Inferior parietal cortex (tissue), 1 donor: ENCODE data around the gene EFHD1.
A peak's percentile ranks its signal among the peaks of the same experiment; 100 is the strongest.
"Not testable (repeated sequence)": the region's sequence is repeated elsewhere in the genome, so short reads cannot be mapped to it uniquely, and the experiment has no call there.

Experiments
- DNase-seq: peaks from one replicate; pipeline ENCODE4 v3.0.0-alpha.2; 2016; ENCODE audit errors: extremely low spot score

Gene EFHD1

DNA sequence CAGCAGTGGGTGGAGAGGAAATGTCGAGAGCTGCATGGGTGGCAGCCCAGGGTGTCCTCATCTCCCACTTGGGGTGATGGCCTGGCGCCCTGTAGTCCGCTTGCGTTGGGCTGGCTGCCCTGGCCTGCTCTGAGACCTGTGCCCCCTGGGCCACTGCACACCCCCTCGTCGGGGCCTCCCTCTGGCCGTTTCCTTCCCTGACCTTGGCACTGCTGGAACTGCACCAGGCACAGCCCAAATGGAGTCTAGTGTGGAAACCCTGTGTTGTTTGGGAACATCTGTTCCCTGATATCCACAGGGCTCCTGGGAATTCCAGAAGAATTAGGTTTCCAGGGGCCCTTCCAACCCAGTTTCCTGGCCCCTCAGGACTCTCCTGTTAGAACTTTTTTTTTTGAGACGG lies 13.9 kb downstream of the EFHD1 start:
- DNase-seq, result no peak

GRCh38 chr2:232649033-232649432 lies 15.6 kb downstream of the EFHD1 start:
- DNase-seq, result no peak

GRCh38 chr2:232652505-232652851 lies 19.1 kb downstream of the EFHD1 start:
- DNase-seq, result no peak

- no peak for DNase-seq
Measured at GRCh38 chr2:232653441-232653840, 20.0 kb downstream of the EFHD1 start.

DNA sequence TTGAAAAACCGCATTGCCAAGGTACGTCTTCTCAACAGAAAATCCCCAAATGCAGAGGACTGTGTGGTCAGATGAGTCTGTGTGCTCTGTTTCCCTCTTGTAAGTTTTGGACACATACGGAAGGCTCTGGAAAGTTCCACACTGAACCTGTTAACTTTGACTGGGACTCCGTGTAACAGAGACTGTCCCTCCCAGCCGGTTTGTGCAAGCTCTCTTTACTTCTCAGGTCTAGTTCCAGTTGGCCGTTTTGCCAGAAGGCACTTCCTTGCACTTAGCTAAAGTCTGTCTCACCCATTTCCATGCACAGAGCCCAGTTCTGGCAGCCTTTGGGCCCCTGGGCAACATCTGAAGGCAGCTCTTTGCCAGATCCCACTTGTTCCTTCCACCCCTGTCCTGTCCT lies 22.0 kb downstream of the EFHD1 start:
- DNase-seq, result no peak

- DNase-seq, result no peak
Measured at GRCh38 chr2:232658217-232658785, 24.9 kb downstream of the EFHD1 start.

GRCh38 chr2:232659359-232659758 lies 26.0 kb downstream of the EFHD1 start:
- DNase-seq, result no peak

DNA sequence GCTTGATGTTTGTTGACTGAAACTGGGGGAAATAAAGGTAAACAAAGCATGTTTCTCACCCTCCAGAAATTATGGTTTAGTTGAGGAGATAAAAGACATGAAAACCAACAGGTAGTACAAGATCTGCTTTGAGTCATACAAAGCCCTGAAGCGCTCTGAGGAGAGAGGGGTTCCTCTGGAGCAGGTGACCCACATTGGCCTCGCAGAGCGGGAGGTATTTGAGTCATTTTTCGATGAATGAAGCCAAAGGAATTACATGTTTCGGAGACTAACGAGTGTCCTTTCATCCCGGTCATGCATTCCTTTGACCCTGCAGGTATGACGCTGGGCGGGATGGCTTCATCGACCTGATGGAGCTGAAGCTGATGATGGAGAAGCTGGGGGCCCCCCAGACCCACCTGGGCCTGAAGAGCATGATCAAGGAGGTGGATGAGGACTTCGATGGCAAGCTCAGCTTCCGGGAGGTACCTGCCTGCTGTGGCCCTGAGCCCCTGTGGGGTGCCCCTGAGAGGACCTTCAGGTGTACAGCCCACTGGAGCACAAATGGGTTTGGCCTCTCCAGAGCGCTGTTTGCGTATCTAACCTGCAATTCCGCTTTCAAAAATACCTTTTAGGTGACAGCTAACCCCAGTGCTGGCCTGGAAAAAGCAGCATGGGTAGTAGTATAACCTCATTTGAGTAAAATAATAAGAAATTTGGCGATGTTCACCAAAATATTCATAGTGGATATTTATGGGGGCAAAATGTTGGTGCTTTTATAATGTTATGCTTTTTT lies 29.3 kb downstream of the EFHD1 start:
- DNase-seq, result no peak

DNA sequence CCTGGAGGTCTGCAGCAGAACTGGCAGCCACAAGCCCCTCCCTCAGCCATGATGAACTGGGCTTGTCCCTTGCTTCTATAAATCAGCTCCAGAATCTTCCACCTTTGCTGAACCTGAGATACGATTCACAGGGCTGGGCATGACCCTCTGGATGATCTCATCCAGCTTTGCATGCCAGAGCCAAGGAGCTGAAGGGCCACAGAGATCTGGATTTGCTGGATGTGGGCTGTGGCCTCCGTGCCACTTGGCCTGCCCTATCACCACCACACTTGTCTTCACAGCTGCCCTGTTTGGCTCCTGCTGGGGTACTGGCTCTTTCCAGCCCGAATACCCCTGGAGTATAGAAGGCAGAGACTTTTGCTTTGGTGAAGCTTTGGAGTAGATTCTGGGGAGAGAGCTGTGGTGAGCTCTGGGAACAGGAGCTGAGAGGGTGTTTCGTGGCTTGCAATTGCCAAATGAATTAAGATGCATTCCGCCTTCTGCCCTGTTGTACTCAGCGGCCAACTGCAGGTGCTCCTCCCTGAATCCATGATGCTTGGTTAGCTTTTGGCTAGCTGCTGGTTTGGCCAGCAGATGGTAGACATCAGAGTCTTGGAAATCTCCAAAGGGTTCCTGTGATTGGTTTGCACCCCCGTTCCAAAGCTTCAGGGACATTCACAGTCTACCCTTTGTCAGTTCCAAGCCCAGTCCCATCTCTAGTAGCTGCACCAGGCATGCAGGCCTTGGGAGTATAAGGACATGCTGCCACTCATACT lies 32.8 kb downstream of the EFHD1 start:
- DNase-seq, result no peak

- DNase-seq, result peak; percentile 87
Measured at GRCh38 chr2:232667989-232668583, 34.7 kb downstream of the EFHD1 start.

- peak; percentile 52 for DNase-seq
Measured at GRCh38 chr2:232668805-232669444, 35.5 kb downstream of the EFHD1 start.

GRCh38 chr2:232672588-232672987 lies 39.2 kb downstream of the EFHD1 start:
- DNase-seq, result no peak

DNA sequence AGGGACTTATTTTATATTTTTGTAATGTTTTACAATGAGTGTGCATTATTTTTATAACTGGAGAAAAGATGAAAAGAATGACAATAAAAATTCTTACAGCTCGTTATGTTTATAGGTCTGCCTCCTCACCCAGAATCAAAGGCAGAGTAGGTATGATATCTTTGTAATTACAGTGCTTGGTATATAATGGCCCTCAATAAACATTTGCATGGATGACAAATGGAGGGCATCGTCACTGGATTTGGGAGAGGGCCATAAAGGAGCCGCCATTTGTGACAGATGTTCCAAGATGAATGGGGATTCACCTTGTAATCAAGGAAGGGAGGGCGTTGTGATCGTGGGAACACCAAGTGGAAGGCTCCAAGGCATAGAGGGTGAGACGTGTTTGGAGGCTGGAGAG lies 41.1 kb downstream of the EFHD1 start:
- DNase-seq, result no peak

- no peak for DNase-seq
Measured at GRCh38 chr2:232675381-232675780, 42.0 kb downstream of the EFHD1 start.

DNA sequence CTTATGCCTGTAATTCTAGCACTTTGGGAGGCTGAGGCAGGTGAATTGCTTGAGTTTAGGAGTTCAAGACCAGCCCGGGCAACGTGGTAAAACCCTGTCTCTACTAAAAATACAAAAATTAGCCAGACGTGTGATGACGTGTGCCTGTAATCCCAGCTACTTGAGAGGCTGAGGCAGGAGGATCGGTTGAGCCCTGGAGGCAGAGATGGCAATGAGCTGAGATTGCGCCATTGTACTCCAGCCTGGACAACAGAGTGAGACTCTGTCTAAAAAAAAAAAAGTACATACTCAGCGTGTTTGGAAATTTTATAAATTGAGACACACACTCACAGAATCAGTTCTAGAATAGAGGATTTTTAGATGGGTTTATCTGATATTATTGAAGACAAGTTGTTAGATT lies 46.6 kb downstream of the EFHD1 start:
- no peak for DNase-seq

GRCh38 chr2:232681527-232681926 lies 48.1 kb downstream of the EFHD1 start:
- no peak for DNase-seq

DNA sequence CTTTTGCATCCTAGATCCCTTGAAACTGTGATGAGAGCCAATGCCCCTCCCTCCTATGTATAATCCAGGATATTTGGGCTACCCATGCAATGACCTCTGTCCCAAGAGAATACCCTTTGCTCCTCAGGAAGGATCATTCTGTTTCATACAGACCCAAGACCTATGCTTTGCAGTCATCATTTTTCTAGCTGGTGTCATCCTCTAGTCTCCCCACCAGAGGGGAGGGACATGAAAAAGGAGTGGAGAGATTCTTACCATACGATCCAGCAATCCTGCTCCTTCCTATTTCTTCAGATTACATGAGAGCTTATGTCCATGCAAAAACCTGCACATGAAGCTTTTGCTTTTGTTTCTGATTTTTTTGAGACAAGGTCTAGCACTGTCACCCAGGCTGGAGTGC lies 50.0 kb downstream of the EFHD1 start:
- no peak for DNase-seq

DNA sequence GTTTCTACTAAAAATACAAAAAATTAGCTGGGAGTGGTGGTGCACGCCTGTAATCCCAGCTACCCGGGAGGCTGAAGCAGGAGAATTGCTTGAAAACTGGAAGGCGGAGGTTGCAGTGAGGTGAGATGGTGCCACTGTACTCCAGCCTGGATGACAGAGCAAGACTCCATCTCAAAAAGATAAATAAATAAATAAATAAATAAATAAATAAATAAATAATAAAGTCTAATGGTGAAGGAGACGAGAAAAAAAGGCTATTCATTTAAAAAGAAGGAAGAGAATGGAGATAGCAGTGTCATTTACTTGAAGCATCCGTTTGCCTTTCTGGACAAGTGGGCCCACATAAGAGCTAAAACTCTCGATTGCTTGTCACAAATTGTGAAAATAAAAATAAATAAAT lies 52.0 kb downstream of the EFHD1 start:
- not testable (repeated sequence) for DNase-seq

DNA sequence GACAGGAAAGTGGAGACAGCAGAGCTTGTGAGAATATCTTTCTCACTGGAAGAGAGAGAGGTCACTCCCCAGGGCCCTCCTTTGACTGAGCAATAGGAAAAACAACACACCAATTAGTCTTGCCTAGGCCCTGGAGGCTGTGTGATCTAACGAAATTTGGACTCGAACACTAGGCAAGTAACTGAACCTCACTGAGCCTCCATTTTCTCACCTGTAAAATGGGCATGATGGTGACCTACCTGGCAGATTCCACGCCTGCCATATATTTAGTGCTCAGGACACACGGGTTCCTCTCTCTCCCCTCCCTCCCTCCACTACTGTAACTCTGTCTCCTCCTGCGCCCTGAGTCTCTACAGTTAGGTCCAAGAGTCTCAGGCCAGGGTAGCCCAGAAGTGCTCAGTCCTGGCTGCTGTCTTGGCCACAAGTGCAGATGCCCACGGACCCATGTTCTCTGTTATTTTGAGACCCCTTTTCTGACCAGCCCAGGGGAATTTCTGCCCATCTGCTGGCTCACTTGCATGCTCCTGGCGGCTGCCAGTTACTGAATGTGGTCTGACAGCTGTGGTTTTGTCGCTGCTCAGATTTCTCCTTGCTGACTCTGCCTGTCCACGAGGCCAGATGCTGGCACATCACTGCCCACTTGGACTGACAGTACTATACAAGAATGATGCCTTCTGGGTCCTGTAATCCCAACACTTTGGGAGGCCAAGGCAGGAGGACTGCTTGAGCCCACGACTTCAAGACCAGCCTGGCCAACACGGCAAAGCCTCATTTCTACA lies 54.2 kb downstream of the EFHD1 start:
- no peak for DNase-seq

DNA sequence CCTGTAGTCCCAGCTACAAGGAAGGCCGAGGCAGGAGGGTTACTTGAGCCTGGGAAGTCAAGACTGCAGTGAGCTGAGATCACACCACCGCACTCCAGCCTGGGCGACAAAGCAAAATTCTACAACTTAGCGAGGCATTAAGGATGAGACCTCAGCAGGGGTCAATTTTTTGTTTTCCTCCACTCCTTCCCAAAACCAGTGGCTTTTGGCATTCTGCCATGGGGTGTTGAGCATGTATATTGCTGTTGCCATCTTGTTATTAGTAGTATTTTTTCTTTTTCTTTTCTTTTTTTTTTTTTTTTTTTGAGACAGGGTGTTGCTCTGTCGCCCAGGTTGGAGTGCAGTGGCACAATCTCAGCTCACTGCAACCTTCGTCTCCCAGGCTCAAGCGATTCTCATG lies 54.8 kb downstream of the EFHD1 start:
- DNase-seq, result no peak

GRCh38 chr2:232689152-232689910 lies 55.9 kb downstream of the EFHD1 start:
- peak; percentile 15 for DNase-seq
